Activated CD8-positive, alpha-beta memory T cell treated with anti-CD3 and anti-CD28 coated beads, Interleukin-2, amount 50 U/mL, for 48 hours (primary cell): ENCODE data around the gene FAM241B.

Source experiments
- DNase-seq: peaks from one replicate; pipeline ENCODE4 v3.0.0-alpha.2; 2020

Gene FAM241B

DNA sequence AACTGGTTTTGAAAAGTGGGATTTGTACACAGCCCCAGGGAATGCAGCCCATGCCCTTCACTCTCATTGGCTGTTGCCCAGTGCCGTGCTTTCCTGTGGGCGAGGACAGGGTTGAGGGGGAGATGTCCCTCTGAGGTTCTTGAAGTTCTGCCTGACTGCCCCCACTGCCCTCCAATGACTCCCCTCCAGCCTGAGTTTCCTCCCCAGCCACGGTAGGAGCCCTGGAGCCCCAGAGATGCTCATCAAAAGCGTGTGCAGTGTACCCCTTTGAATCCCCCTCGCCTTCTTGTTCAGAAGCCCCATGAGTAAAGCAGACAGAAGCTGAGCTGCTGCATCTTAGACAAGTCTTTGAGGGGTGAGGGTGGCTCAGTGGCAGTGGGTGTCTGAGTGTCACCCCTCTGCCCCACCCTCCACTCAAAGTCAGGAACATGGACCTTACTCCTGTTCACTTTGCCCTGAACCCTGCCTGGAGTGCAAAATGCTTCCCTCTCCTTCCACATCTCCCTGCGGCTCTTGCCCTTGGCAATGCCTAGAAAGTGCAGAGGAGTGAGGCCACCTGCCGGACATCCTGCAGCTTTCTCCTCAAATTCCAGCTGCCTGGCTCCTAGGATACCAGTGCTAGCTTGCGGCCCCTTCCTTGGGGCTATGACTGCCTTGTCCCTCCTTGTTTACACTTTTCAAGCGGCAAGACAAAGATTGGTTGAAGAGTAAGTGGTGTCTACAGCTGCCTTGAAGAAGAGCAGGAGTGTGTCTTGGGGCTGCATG, 19.9 kb downstream of the FAM241B start:
- no peak for DNase-seq

DNA sequence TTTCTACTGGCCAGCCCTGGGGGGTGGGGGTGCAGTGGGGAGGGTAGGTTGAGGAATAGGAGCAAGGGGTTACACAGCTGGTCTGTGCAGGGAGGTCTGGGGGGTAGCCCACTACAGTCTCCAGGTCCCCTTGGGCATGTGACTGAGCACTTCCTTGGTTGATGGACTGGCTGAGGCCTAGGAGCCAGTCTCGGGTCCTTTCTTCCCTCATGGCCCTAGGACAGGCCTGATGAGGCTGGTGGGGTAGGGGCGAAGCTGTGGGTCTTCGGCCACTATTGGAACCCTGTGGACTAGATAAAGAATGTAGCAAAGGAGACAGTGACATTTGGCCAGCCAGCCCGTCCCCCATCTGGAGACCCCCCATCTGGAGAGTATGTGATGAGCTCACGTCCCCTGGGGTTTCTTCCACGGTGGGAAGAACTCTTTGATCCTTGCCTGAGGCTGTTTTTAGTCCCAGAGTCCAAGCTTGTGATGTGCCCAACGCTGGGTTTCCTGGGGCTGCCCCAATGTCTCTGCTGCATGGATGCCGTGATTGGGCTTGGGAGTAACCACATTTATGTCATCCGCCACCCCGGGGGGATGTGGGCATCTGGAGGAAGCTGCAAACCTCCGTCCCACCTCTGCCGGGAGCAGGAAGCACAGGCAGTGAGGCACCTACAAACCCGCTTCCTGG, 20.7 kb downstream of the FAM241B start:
- no peak for DNase-seq

DNA sequence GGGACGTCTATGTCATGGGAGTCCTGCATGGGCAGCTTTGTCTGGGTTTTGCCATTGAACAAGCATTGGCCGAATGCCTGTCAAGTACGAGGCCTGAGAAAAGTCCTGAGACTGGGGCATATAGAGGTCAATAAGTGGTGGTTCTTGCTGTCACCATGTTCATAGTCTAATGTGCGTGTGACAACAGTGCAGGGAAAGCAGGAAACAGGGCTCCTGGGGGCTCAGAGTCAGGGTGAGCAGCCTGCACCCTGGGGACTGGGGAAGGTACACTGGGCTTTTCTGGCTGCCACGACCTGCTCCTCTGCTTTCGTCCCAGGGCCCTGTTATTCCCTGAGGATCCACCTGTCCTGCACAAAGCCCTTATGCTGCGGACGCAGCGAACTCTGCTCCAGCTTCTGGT, 21.3 kb downstream of the FAM241B start:
- DNase-seq = no peak

GRCh38 chr10:69652111-69652856, 22.2 kb downstream of the FAM241B start:
- DNase-seq = no peak

DNA sequence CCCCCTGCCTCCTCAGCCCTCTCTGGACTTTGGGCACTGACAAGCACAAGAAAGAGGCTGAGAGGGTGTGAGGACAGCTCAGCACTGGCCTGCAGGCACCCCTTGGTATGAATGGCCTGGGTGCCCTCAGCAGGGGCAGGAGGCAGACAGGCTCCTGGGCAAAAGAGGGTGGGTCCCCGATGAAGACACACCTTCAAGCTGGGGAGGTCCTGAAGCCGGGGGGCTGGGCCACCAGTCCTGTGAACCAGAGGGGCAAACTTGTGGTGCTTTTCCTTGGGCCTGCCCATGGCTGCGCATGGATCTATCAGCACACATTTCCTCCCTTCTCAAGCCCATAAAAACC, 22.8 kb downstream of the FAM241B start:
- DNase-seq = no peak

DNA sequence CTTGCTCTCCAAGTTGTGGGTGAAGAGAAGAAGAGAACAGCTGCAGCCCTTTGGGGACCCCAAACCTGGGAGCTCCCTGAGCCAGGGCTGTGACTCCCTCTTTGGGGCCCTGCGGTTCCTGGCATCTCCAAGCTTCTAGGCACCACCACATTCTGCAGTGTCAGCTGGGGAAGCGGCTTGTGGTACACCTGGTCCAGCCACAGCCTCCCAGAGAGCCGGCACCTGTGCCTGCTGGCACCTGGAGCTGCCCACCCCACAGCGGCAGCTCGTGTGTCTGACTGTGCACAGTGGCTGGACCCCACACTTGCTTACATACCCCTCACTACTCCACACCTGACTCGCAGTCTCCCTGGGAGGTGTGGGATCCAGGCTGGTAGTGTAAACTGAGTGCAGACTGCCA, 23.5 kb downstream of the FAM241B start:
- no peak for DNase-seq

- no peak for DNase-seq
Observed at GRCh38 chr10:69655124-69655867, 25.2 kb downstream of the FAM241B start.

GRCh38 chr10:69655868-69656555, 26.0 kb downstream of the FAM241B start:
- DNase-seq = no peak

- no peak for DNase-seq
Observed at GRCh38 chr10:69656742-69657269, 26.8 kb downstream of the FAM241B start.

DNA sequence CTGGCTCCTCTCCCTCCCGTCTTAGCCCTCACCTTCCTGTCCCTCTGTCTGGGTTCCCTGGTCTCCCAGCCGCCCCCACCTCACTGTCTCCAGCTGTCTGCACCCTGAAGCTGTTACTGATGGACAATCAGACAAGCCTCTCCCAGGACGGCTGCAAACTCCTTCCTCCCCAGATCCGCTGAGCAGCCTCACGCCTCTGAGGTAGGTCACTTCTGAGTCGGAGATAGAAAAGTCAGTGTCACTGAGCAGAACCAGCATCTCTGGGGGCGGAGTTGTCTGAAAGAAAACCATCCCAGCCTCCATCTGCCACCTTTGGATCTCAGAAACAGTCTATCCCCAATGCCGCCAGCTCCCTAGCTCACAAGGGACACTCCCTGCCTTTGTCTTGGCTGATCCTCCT, 27.4 kb downstream of the FAM241B start:
- no peak for DNase-seq

GRCh38 chr10:69657866-69658265, 27.8 kb downstream of the FAM241B start:
- no peak for DNase-seq

DNA sequence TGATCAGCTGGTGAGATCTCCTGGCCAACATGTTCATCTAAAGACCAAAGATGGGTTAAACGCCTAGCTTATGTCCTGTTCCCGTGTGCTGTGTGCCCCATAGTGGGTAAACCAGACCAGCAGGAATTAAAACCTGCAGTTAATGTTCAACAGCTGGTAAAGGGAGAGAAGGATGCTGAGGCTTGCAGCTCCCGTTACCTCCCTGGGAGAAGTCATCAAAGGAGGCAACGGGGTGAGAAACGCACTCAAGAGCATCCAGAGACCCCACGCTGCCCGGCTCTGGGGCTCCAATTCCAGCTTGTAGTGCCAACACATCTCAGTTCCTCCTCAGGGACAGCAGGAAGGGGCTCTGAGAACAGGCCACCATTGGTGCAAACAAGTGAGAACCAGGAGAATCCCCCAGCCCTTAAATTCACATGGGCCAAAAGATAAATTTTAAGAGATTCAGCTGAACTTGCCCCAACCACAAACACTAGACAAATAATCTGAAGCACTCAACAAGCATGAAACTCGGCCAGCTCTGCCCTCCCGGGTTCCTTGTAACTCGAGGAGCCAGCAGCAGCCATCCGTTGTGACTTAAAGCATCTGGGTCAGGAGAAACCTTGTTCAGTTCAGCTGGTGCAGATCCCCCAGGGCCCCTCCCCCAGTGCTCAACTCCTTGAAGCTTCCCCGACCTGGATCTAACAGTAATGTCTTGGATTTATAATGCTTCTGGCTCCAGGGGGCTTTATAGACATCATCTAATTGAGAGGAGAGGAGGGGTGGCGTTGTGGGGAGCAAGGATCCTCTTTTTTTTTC, 29.4 kb downstream of the FAM241B start:
- DNase-seq = no peak

DNA sequence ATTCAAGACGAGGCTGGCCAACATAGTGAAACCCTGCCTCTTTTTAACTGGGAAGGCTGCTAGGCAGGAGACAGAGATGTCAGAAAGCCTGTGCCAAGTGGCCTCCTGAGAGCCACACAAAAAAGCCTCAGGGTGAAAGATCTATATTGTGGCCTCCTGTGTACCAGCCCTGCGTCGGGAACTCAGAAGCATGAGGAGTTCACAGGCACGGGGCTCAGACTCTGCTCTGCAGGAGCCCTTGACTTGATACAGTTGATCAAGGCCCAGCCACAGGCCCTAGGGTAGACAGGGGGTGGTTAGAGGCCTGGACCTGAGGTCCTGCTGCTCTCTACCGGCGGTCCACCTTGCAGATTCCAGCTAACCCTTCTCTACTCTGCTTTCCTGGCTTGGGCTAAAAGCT, 30.2 kb downstream of the FAM241B start:
- DNase-seq = no peak

GRCh38 chr10:69661414-69662172, 31.5 kb downstream of the FAM241B start:
- no peak for DNase-seq

DNA sequence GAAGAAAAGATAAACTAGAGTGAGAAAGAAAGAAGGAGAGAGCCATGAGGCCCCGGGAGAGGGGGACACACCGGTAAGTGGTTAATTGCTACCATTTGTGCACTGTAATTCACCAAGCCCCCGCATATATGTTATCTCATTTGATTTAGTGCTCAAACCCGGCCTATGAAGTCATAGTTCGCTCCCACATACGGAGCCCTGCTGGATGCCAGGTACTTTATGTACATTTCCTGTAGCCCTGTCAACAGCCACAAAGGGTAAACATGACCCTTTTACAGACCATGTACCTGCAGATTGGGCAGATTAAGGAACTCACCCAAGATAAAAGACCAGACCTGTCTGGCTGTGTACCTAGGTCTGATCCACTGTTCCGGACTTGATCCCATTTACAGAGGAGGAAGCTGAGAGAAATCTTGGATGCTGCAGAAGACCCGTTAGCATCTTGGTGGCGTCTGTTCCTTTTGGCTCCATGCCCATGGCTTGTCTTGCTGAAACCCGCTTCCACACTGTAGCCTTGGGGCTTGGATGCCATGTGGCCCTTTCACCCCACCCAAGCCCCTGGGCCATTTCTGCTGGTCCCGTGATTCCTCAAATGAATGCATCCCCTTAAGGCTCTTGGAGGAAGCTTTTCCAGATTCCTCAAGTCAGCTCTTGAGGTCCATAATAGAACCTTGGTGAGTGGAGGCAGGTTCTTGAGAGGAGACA, 32.3 kb downstream of the FAM241B start:
- DNase-seq = no peak

GRCh38 chr10:69662901-69663300, 32.9 kb downstream of the FAM241B start:
- no peak for DNase-seq

DNA sequence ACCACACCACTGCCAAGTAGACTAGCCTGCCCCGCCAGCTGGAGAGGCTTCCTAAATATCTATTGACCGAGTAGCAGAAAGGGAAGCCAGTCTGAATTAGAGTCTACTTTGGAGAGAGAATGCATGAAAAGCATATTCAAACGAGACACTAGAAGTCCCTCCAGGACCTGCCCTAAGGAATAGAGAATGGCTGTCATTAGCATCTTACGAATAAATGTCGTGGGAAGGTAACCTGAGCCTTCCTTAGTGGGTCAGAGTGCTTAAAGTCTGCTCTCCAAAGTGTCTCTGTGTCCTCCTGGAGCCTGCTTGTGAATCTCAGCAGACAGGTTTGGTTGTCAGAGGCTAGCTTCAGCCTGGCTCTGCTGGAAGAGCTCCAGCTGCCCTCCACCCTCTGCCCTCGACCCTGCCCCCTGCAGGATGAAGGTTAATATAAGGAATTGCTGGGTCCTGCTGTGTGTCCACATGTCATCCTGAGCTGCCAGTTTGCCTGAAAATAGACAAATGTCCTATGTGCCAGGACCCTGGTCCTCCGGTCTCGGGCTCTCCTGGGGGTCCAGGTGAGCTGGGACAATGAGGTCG, 33.4 kb downstream of the FAM241B start:
- no peak for DNase-seq

DNA sequence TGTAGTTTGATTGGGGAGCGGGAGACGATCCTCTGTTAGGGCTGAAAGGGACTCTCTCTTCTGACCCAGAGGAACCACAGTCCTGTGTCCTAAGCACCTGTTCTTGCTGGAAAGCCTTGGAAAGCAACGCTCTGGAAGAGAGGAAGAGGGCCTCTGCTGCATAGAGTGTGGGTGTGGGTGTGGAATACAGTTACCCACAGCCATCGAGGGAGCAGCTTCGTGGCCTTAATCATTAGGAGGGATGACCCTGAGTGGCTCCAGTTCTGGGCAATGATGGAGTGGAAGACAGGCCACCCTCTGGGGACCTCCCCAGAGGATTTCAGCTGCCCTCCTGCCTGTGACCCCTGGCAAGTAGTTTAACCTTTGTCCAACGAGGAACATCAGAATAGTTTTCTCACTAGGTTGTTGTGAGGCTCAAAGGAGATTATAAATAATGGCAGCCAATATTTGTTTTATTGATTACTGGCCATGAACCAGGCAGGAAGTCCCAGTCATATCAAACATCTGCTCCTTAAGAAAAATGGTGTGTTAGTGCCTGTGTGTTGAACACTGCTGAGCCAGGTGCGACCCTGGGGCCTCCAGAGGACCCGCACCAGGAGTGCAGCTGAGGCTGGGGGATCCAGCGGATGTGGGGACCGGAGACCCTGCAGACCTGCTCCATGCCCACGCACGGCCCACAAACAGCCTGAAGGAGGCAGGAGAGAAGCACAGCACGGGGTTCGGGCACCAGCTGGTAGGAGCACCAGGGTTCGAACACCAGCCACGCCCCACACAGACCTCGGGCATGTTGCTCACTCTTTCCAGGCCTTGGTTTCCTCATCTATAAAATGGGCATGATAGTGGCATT, 35.6 kb downstream of the FAM241B start:
- no peak for DNase-seq

DNA sequence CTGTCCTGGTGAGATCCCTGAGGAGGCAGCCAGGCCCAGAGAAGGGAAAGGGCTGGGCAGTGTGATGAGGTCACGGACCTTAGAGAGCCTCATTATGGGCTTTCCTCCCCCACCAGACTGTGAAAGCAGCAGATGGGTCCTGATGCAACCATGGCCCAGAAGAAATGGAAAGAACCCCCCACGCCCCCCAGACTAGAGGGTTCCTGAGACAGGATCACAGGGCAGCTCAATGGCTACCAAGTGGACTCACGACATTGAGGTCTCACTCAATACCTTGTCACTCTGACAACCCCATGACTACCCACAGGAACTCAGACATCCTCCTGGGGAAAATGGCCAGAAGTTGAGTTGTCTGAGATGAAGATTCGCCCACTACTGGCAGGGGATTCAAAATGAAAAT, 36.7 kb downstream of the FAM241B start:
- DNase-seq = no peak
